Liver (tissue), 9 donors: ENCODE results near the gene POLR2H. TPM values are rescaled to one million over a fixed set of nuclear protein-coding genes. Genes with fewer than 3 reads are reported as not detected.

ENCODE experiments used
- DNase-seq: peaks from one replicate; pipeline ENCODE4 v3.0.0-alpha.2; 2017; ENCODE audit warnings: low spot score
- H3K27ac ChIP-seq, 2 donors: one replicate each; pipeline ENCODE4 v1.7.0; 2013; ENCODE audit warnings: inconsistent platforms in 2 of 2, low read length in 2 of 2, control low read depth in 1 of 2, low read depth in 1 of 2, mild to moderate bottlenecking in 1 of 2
- H3K27me3 ChIP-seq, 4 donors: one replicate each; pipeline versions ENCODE4 v1.6.1 to v1.7.0; 2013; ENCODE audit warnings: low read length in 3 of 4, inconsistent platforms in 1 of 4, mild to moderate bottlenecking in 1 of 4, moderate library complexity in 1 of 4; ENCODE audit not compliant: control insufficient read depth in 4 of 4, insufficient read depth in 4 of 4
- H3K36me3 ChIP-seq, 4 donors: one replicate each; pipeline versions ENCODE4 v1.6.1 to v1.7.0; 2013; ENCODE audit warnings: low read length in 3 of 4, mild to moderate bottlenecking in 3 of 4, low read depth in 1 of 4, moderate library complexity in 1 of 4; ENCODE audit not compliant: control insufficient read depth in 4 of 4, insufficient read depth in 3 of 4
- H3K4me1 ChIP-seq, 4 donors: one replicate each; pipeline versions ENCODE4 v1.6.1 to v1.7.0; 2013; ENCODE audit warnings: low read length in 3 of 4, mild to moderate bottlenecking in 3 of 4, moderate library complexity in 1 of 4; ENCODE audit not compliant: control insufficient read depth in 4 of 4, insufficient read depth in 4 of 4
- H3K4me3 ChIP-seq, 3 donors: one replicate each; pipeline versions ENCODE4 v1.6.1 to v1.7.0; 2013; ENCODE audit warnings: low read length in 3 of 3, control low read depth in 1 of 3, low read depth in 1 of 3, mild to moderate bottlenecking in 1 of 3
- H3K9ac ChIP-seq, 2 donors: one replicate each; pipeline ENCODE4 v1.7.0; 2013; ENCODE audit warnings: low read length in 2 of 2, mild to moderate bottlenecking in 2 of 2, moderate library complexity in 2 of 2, control low read depth in 1 of 2, low read depth in 1 of 2
- H3K9me3 ChIP-seq, 4 donors: one replicate each; pipeline versions ENCODE4 v1.6.1 to v1.7.0; 2013; ENCODE audit warnings: low read length in 3 of 4; ENCODE audit not compliant: control insufficient read depth in 4 of 4
- ATF3 ChIP-seq: IDR thresholded peaks from 2 replicates; pipeline ENCODE4 v1.6.1; 2016; ENCODE audit warnings: antibody characterized with exemption
- EGR1 ChIP-seq, 2 donors: IDR thresholded peaks; 2 replicates each; pipeline ENCODE4 v1.6.1; 2016 to 2018; ENCODE audit warnings: antibody characterized with exemption in 2 of 2, low read depth in 2 of 2
- FOXA1 ChIP-seq: IDR thresholded peaks from 2 replicates; pipeline ENCODE4 v1.6.1; 2016; ENCODE audit warnings: antibody characterized with exemption
- FOXA2 ChIP-seq: IDR thresholded peaks from 2 replicates; pipeline ENCODE4 v1.6.1; 2016; ENCODE audit warnings: antibody characterized with exemption
- GABPA ChIP-seq, 2 donors: IDR thresholded peaks in 1 of 2; conservative IDR thresholded peaks in 1 of 2; 2 replicates each; pipeline ENCODE4 v1.6.1; 2016; ENCODE audit warnings: antibody characterized with exemption in 2 of 2, mild to moderate bottlenecking in 1 of 2, moderate library complexity in 1 of 2
- HNF4A ChIP-seq, 2 donors: conservative IDR thresholded peaks; 2 replicates each; pipeline ENCODE4 v1.6.1; 2016; ENCODE audit warnings: antibody characterized with exemption in 2 of 2, mild to moderate bottlenecking in 2 of 2
- HNF4G ChIP-seq: IDR thresholded peaks from 2 replicates; pipeline ENCODE4 v1.6.1; 2016; ENCODE audit warnings: antibody characterized with exemption
- JUND ChIP-seq, 2 donors: IDR thresholded peaks; 2 replicates each; pipeline ENCODE4 v1.6.1; 2016; ENCODE audit warnings: antibody characterized with exemption in 2 of 2
- NR2F2 ChIP-seq: IDR thresholded peaks from 2 replicates; pipeline ENCODE4 v1.6.1; 2016; ENCODE audit warnings: antibody characterized with exemption
- RAD21 ChIP-seq, 2 donors: IDR thresholded peaks; 2 replicates each; pipeline ENCODE4 v1.6.1; 2016; ENCODE audit warnings: antibody characterized with exemption in 2 of 2, mild to moderate bottlenecking in 2 of 2
- RXRA ChIP-seq, 2 donors: IDR thresholded peaks; 2 replicates each; pipeline ENCODE4 v1.6.1; 2017 to 2018; ENCODE audit warnings: antibody characterized with exemption in 2 of 2, mild to moderate bottlenecking in 1 of 2
- SP1 ChIP-seq: IDR thresholded peaks from 2 replicates; pipeline ENCODE4 v1.6.1; 2018; ENCODE audit warnings: antibody characterized with exemption, mild to moderate bottlenecking
- TAF1 ChIP-seq: conservative IDR thresholded peaks from 2 replicates; pipeline ENCODE4 v1.6.1; 2016; ENCODE audit warnings: antibody characterized with exemption, mild to moderate bottlenecking
- YY1 ChIP-seq: IDR thresholded peaks from 2 replicates; pipeline ENCODE4 v1.6.1; 2016; ENCODE audit warnings: antibody characterized with exemption, mild to moderate bottlenecking
- ZBTB33 ChIP-seq: IDR thresholded peaks from 2 replicates; pipeline ENCODE4 v1.6.1; 2016; ENCODE audit warnings: antibody characterized with exemption
- WGBS: extraction: QIAGEN DNeasy Blood & Tissue Kit; methylation state at CpG from one replicate; pipeline ENCODE4 v1.1.7; 2013; 5-methylcytosine and 5-hydroxymethylcytosine counted together
- polyA plus RNA-seq, 2 donors: library from polyadenylated mRNA; stranded (reverse) in 1 of 2; unstranded in 1 of 2; fragments of 200-250 nt in 1 of 2; fragments of >200 nt in 1 of 2; fragmentation: Nextera tagmentation in 1 of 2; extraction: Ambion mirVana in 1 of 2; gene quantifications; one replicate each; pipeline versions ENCODE4 v1.2.1 to v1.2.3, GENCODE V29; 2013 to 2015
- total RNA-seq, 2 donors: library from RNA; depleted of rRNA; stranded (reverse); fragments of >200 nt; gene quantifications; one replicate each; pipeline ENCODE4 v1.2.3, GENCODE V29; 2014
- TF ChIP-seq, protein P1 (sequence below): IDR thresholded peaks from 2 replicates; pipeline ENCODE4 v1.6.1; 2016; ENCODE audit warnings: antibody characterized with exemption, mild to moderate bottlenecking
- TF ChIP-seq, protein P2 (sequence below): fragments of 150-350 bp; IDR thresholded peaks from 2 replicates; pipeline ENCODE4 v1.5.1; 2017; ENCODE audit warnings: improper control_type of control experiment, low read depth, low read length; ENCODE audit not compliant: missing input control
- TF ChIP-seq, protein P3 (sequence below): IDR thresholded peaks from 2 replicates; pipeline ENCODE4 v1.6.1; 2016; ENCODE audit warnings: antibody characterized with exemption
- donor health status: healthy.
- donor health status: healthy.
- donor health status: healthy.
- donor health status: healthy.
- donor health status: healthy.

POLR2H gene
- total and polyA plus RNA-seq, 4 donors: 25.7 to 55.7 (median 43.5) TPM

DNA sequence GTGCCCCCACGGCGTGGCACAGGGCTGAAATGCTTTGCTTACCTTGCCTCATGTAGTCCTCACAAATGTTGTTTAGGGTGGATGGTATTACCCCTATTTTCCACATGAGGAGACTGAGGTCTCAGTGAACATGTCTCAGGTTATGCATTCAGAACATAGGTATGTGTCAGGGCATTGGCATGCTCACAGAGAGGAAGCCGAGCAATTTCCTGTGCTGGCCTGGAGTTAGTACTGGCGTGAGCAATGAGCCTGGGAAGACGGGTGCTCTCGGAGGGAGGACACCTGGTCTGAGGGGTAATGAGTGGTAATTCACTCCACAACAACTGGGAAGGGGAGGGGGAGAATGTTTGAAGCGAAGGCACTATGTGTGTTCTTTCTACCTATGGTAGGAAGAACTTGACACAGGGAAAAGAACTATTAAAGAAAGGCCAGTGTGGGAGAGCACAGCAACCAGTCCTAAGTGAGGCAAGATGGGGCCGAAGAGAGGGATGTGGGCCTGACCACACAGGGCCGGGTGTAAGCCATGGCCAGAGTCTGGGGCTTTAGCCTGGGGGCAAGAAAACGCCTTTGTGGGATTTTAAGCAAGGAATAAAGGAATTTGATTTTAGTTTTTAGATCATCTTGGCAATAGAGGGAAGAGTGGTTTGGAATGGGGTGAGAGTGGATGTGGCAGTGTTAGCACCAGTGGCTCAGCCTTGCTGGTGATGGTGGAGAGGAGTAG lies 29.0 kb upstream of the POLR2H start:
- peaks cover 27 to 70% (median 62%) of the 10 kb centered on the region in 4 donors for H3K36me3 ChIP-seq
- no peaks in the 10 kb centered on the region for H3K27me3 ChIP-seq
- WGBS: 82% methylated on average over 10 of the region's 10 CpGs
- H3K4me3 ChIP-seq: no peak overlapping the region
- H3K9ac ChIP-seq: no peak overlapping the region
- DNase-seq: no peak
- no peak for TF ChIP-seq RXRA (IDR thresholded peaks at IDR 0.05)
- TF ChIP-seq YY1: no peak
- TF ChIP-seq HNF4G: no peak
- TF ChIP-seq FOXA2: no peak
- TF ChIP-seq NR2F2: no peak
- no peak for TF ChIP-seq HNF4A (conservative IDR thresholded peaks at IDR 0.05)
- peaks cover 0 to 13% (median 6%) of the 10 kb centered on the region in 4 donors for H3K4me1 ChIP-seq
- H3K27ac ChIP-seq: peak overlapping the region in 1 of 2 donors; percentile 13
- no peaks in the 10 kb centered on the region for H3K9me3 ChIP-seq

GRCh38 chr3:184333190-184333589 lies 28.3 kb upstream of the POLR2H start:
- peaks cover 21 to 63% (median 57%) of the 10 kb centered on the region in 4 donors for H3K36me3 ChIP-seq
- DNase-seq: no peak
- H3K4me1 ChIP-seq: peaks cover 0 to 13% (median 6%) of the 10 kb centered on the region in 4 donors
- no peak overlapping the region for H3K27ac ChIP-seq
- H3K9me3 ChIP-seq: no peaks in the 10 kb centered on the region
- WGBS: 91% methylated on average over 6 of the region's 6 CpGs
- H3K9ac ChIP-seq: no peak overlapping the region
- TF ChIP-seq JUND (IDR thresholded peaks at IDR 0.05): no peak
- TF ChIP-seq, protein P1, sequence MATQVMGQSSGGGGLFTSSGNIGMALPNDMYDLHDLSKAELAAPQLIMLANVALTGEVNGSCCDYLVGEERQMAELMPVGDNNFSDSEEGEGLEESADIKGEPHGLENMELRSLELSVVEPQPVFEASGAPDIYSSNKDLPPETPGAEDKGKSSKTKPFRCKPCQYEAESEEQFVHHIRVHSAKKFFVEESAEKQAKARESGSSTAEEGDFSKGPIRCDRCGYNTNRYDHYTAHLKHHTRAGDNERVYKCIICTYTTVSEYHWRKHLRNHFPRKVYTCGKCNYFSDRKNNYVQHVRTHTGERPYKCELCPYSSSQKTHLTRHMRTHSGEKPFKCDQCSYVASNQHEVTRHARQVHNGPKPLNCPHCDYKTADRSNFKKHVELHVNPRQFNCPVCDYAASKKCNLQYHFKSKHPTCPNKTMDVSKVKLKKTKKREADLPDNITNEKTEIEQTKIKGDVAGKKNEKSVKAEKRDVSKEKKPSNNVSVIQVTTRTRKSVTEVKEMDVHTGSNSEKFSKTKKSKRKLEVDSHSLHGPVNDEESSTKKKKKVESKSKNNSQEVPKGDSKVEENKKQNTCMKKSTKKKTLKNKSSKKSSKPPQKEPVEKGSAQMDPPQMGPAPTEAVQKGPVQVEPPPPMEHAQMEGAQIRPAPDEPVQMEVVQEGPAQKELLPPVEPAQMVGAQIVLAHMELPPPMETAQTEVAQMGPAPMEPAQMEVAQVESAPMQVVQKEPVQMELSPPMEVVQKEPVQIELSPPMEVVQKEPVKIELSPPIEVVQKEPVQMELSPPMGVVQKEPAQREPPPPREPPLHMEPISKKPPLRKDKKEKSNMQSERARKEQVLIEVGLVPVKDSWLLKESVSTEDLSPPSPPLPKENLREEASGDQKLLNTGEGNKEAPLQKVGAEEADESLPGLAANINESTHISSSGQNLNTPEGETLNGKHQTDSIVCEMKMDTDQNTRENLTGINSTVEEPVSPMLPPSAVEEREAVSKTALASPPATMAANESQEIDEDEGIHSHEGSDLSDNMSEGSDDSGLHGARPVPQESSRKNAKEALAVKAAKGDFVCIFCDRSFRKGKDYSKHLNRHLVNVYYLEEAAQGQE: no peak
- TF ChIP-seq NR2F2: no peak
- TF ChIP-seq, protein P2, sequence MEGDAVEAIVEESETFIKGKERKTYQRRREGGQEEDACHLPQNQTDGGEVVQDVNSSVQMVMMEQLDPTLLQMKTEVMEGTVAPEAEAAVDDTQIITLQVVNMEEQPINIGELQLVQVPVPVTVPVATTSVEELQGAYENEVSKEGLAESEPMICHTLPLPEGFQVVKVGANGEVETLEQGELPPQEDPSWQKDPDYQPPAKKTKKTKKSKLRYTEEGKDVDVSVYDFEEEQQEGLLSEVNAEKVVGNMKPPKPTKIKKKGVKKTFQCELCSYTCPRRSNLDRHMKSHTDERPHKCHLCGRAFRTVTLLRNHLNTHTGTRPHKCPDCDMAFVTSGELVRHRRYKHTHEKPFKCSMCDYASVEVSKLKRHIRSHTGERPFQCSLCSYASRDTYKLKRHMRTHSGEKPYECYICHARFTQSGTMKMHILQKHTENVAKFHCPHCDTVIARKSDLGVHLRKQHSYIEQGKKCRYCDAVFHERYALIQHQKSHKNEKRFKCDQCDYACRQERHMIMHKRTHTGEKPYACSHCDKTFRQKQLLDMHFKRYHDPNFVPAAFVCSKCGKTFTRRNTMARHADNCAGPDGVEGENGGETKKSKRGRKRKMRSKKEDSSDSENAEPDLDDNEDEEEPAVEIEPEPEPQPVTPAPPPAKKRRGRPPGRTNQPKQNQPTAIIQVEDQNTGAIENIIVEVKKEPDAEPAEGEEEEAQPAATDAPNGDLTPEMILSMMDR: no peak
- no peak for TF ChIP-seq EGR1 (IDR thresholded peaks at IDR 0.05; ENCODE audit: low read depth in 2 of 2)
- no peak for TF ChIP-seq TAF1
- TF ChIP-seq, protein P3, sequence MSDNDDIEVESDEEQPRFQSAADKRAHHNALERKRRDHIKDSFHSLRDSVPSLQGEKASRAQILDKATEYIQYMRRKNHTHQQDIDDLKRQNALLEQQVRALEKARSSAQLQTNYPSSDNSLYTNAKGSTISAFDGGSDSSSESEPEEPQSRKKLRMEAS: no peak
- no peak for TF ChIP-seq GABPA (IDR thresholded peaks at IDR 0.05 in 1 of 2, conservative IDR thresholded peaks at IDR 0.05 in 1 of 2)
- no peak for TF ChIP-seq ATF3
- TF ChIP-seq ZBTB33: no peak
- TF ChIP-seq YY1: no peak
- TF ChIP-seq RAD21 (IDR thresholded peaks at IDR 0.05): no peak
- no peak for TF ChIP-seq FOXA2
- TF ChIP-seq SP1: no peak
- no peak for TF ChIP-seq FOXA1
- no peak overlapping the region for H3K4me3 ChIP-seq
- H3K27me3 ChIP-seq: no peaks in the 10 kb centered on the region
